ENCODE data around the gene HSPBAP1.

HSPBAP1 gene, protein sequence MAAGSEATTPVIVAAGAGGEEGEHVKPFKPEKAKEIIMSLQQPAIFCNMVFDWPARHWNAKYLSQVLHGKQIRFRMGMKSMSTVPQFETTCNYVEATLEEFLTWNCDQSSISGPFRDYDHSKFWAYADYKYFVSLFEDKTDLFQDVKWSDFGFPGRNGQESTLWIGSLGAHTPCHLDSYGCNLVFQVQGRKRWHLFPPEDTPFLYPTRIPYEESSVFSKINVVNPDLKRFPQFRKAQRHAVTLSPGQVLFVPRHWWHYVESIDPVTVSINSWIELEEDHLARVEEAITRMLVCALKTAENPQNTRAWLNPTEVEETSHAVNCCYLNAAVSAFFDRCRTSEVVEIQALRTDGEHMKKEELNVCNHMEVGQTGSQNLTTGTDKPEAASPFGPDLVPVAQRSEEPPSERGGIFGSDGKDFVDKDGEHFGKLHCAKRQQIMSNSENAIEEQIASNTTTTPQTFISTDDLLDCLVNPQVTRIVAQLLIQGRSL

DNA sequence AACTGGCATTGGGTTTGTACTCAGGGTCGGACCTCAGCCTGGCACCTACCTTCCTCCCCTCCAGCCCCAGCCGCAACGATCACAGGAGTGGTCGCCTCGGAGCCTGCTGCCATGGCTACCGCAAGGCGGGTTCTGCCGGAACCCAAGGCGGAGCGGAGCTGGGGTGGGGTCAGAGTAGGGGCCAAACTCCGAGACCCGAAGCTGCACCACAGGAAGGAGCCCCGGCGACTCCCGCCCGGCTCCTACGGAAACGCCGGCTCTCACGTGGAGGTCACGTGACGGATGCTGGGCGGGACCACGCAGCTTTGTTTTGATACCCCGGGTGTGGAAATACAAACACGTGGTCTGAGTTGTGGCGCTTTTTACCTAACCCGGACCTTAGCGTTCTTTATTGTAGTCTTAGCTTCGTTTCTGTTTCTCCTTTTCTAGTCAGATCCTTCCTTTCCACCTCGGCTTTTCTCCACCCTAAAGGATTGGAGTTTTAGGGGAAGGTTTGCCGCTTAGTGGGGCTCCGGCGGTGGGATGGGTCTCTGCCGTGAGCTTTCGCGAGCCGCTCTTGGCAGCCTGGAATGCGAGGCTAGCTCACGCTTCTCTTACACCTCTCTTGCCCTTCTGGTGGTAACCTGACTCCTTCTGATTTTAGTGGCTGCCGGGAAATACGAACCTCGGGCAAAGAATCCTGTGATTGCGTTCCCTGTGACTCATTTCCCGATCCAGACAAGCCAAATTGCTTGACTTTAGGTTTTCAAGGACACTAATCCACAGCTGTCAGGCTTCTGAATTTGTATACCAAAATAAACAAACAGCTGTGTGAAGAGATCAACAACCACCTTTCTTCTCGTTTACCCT is at the start of gene HSPBAP1:
TSS of gene HSPBAP1 (minus strand) at position 264 of the 849 bp plus-strand sequence. CDS start at position 113, 151 bp downstream.
- DNase-seq (ENCODE audit: low read depth): peak; percentile 83

DNA sequence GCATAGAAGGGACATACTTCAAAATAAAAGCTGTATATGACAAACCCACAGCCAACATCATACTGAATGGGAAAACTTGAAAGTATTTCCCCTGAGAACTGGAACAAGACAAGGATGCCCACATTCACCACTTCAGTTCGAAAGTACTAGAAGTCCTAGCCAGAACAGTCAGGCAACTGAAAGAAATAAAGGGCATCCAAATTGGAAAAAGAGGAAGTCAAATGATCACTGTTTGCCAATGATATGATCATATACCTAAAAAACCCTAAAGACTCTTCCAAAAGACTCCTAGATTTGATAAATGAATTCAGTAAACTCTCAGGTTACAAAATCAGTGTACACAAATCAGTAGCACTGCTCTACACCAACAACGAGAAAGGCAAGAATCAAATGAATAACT is 42.0 kb upstream of the HSPBAP1 start:
- DNase-seq (ENCODE audit: low read depth): no peak

DNA sequence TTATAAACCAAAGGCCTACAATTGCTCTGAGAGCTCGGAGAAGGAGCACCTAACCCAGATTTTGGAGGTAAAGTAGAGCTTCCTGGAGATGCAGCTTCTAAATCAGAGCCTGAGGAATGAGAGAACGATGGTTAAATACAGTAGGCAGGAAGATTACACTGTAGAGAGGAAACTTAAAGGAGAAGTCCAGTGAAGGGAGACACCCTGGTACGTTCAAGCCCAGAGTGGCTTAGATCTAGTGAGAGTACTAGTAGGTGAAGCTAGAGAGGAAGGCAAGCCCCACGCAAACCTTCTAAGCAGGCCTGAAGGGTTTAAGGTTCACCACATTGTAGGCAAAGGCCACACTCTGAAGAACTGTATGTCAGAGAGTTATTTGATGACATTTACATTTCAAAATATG is 34.6 kb upstream of the HSPBAP1 start:
- DNase-seq (ENCODE audit: low read depth): no peak

DNA sequence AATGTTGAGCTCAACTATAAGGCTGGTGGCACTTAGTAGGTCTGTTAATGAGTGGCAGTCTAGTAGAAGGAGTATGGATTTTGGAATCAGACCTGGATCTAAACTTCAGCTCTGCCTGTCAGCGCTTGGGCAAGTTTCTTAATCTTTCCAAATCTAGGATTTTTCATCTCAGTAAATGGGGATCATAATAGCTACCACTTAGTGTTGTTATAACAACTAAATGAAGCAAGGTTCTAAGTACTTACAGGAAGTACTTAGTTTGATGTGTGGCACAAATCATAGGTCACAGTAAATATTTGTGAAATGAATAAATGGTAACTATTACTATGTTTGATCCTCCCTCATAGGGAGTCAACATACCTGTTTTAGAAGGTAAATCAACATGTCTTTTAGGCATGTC is 32.6 kb upstream of the HSPBAP1 start:
- no peak for DNase-seq (ENCODE audit: low read depth)

DNA sequence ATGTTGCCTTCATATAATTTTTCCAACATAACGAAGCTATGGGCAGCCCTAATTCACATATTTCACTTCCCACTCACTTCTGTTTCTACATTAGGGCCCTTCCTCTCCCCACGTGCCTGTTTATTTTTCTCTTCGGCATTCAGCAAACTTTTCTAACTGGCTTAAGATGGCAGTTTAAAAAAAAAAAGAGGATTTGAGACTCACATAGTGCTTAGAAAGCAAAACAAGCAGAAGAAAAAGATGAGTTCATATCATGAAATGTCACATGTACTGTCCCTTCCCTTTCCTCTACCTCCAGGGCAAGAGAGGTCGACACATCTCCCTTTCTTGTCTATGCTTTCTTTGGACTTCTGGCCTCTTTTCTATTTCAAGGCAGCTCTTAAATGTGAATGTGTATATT is 31.8 kb upstream of the HSPBAP1 start:
- DNase-seq (ENCODE audit: low read depth): no peak

DNA sequence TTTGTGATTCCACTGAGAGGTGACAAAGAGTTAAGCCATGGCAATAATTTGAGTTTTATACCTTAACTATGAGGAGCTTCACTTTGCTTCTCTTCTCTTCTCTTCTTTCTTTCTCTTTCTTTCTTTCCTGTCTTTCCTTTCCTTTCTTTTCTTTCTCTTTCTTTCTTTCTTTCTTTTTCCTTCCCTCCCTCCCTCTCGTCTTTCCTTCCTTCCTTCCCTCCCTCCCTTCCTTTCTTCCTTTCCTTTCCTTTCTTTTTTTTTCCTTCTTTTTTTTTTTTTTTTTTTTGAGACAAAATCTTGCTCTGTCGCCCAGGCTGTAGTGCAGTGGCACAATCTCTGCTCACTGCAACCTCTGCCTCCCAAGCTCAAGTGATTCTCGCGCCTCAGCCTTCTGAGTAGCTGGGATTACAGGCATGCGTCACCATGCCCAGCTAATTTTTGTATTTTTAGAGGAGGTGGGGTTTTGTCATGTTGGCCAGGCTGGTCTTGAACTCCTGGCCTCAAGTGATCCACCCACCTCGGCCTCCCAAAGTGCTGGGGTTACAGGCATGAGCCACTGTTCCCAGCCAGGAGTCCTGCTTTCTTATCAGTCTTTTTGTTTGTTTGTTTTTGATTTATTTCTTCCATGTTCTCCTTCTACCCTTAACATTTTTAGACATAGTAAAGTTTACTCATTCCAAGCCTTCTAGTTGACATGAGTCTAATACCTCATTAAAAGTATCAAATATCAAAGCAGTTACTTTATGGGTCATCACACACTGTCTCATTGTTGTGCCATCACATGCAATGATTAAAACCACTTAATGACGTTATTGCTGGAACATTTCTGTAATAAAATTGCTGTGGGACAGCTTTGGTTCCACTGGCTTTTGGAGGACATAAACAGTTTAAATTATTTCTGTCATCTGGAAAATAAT is 31.1 kb upstream of the HSPBAP1 start:
- DNase-seq (ENCODE audit: low read depth): no peak

DNA sequence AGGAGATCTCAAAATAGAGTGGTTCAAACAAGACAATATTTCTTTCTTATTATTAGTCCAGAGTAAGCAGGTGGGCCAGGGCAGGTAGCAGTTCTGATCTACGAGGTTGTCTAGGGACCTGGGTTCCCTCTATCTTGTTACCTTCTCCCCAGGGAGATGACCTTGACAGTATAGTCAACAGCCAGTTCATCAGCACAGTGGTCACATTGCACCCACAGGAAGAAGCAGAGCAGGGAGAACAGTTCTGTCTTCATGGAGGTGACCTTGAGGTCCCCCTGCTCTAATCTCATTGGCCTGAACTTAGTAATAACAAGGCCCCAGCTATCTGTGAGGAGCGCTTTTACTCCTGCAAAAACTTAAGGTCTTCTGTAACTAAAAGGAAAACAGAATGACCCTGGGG is 23.0 kb upstream of the HSPBAP1 start:
- DNase-seq (ENCODE audit: low read depth): no peak

DNA sequence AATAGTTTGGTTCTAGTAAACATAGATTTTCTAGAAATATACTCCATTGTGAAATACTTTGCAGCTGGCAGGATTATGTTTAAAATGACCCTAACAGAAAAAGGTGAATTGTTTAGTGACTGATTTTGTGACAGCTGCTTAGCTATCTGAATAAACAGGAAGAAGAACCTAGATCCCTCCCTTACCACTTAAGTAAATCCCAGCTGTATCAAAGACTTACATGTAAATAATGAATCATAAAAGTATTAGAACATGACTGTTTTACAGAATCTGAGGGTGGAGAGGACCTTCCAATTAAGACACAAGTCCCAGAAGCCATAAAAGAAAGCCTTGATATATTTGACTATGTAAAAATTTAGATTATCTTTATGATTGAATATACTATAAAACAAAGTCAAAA is 17.1 kb upstream of the HSPBAP1 start:
- DNase-seq (ENCODE audit: low read depth): no peak

DNA sequence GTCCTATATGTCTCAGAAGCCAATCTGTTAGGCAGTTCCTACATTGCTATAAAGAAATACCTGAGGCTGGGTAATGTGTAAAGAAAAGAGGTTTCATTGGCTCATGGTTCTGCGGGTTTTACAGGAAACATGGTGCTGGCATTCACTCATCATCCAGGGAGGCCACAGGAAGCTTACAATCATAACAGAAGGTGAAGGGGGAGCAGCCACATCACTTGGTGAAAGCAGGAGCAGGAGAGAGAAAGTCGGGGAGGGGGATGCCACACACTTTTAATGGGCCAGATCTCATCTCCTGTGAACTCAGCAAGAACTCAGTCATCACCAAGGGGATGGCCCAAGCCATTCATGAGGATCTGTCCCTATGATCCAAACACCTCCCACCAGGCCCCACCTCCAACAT is 10.3 kb upstream of the HSPBAP1 start:
- DNase-seq (ENCODE audit: low read depth): no peak

DNA sequence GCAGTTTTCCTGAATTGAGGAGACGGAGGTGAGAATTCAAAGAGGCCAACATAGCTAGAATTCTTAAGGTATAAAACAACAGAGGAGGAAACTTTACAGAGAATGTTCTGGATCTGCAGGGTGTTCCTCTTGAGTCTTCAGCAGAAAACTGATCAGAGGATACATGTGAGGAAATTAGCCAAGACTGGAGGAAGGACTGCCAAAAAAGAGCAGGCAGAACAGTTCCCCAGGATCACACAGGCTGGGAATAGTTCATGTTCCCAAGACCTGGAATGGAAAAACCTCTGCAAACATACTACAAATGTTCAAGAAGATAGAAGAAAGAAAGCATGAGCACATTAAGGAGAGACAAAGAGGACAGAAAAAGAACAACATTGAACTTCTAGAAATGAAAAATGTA is 8.7 kb upstream of the HSPBAP1 start:
- DNase-seq (ENCODE audit: low read depth): no peak

DNA sequence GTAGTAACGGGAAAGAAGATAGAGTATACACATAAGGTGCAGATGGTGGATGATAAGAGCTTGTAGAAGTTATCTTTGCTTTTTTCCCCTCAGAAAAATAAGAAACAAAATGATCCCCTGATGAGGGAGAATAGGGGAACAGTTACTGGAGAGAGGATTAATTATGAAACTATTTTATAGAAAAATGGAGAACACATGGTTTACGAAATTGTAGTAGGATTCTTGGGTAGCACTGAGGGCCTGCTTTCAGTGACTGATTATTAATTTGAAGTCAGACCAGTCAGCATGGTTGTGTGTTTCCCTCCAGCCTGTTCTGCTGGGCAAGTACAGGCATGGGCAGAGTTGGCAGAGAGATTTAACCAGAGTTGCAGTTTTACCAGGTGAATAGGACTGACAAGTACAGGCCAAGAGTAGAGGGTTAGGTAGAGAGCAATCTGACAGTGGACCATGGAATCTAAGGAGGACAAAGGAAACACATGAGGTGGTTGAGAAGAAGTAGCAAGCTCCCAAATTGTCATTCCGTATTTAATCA is 7.1 kb upstream of the HSPBAP1 start:
- no peak for DNase-seq (ENCODE audit: low read depth)

DNA sequence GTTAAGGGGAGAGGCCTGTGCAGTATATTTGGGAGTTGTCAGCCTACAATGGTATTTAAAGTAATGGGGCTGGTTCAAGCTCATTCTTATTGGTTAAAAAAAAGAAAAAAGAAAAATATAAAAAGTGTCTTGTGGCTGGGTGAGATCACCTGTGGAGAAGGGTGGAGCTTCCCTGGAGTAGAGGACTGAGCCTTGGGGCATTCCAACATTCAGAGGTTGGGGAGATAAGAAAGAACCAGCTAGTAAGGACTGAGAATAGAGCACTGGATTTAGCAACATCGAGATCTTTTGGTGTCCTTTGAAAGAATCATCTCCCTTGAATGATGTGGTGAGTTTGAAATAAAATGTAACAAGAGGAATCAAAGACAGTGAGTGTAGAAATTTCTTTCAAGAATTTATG is 6.4 kb upstream of the HSPBAP1 start:
- no peak for DNase-seq (ENCODE audit: low read depth)

DNA sequence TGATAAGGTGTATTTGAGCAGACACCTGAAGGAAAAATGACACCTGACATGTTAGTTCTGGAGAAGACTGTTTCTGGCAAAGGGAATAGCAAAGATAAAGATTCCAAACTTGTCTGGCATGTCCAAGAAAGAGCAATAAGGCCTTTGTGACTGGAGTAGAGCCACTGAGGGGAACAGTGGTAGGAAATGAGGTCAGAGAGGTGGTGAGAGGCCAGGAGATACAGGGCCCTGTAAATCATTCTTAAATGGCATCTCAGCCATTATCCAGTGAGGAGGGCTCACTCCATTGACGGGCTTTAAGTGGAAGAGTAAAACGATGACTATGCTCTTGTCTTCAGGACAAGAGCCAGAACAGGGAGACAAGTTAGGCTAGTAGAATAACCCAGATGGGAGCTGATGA is 5.7 kb upstream of the HSPBAP1 start:
- no peak for DNase-seq (ENCODE audit: low read depth)

DNA sequence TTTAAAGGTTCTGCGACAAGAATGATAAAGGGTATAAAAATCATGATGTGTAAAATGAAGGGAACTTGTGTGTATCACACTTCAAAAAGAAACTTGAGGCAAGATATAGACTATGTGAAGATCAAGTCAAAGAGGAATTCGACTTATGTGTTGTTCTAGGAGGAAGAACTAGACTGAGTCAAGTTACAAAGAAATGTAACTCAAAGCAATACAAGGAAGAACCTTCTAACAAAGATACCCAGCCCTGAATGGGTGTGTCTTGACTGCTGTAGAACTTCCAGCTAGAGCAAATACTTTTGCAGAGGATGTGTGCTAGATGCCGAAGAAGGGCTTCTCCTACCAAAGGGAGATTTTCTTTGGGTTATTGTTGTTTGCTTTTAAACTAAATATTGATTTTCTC is 3.7 kb upstream of the HSPBAP1 start:
- no peak for DNase-seq (ENCODE audit: low read depth)

DNA sequence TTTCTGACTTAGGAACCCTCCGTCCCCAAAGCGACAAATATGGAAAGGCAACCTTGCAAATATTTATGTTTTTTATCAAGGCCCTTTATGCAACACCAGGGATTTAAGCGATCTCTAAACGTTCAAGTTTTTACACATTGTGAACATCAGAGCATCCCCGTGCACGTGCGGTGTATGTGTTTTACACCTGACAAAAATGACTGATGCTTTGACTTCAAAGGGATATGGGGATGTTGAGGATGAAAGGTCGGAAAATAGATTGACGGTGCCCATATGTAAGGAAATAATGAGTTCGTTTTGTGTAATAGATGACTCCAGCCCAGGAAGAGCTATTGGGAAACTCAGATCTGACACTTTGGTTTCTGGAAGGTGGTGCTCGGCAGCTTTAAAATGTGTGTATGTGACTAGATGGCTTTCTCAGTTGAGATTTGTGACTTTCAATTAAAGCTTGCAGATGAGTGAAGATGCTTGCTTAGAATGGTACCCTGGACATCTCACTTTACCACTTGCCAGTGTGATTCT is 2.1 kb upstream of the HSPBAP1 start:
- DNase-seq (ENCODE audit: low read depth): no peak

DNA sequence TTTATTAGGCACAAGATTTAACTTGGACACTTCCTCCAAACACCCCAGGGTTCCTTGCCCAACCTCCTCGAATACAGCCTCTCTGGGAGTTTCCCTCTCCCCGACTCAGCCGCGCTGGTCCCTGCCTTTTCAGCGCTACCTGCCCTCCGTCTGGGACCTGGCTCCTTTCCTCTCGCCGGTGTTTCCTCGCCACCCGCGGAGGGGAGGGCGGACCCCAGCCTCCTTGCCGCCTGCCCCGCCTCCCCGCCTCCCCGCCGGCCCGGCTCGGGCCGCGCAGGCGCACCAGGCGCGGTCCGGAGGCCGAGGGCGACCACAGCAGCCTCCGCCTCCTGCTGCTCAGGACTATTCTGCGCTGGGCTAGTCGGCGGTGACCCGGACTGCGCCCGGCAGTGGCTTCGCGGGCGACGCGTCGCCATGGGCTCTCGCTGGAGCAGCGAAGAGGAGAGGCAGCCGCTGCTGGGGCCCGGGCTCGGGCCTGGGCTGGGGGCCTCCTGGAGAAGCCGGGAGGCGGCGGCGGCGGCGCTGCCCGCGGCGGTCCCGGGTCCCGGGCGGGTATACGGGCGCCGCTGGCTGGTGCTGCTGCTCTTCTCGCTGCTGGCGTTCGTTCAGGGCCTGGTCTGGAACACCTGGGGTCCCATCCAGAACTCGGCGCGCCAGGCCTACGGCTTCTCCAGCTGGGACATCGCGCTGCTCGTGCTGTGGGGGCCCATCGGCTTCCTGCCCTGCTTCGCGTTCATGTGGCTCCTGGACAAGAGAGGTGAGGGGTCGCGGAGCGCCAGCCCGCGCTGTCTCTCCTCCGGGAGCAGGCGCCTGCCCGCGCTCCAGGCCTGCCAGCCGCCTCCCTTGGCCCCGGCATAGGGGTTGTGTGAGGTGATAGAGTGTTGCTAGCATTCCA is 1.4 kb upstream of the HSPBAP1 start, which contains the start of gene SLC49A4:
TSS of gene SLC49A4 (plus strand) at position 291 of the 895 bp plus-strand sequence. CDS start at position 415, 124 bp downstream.
- DNase-seq (ENCODE audit: low read depth): peak; percentile 56

DNA sequence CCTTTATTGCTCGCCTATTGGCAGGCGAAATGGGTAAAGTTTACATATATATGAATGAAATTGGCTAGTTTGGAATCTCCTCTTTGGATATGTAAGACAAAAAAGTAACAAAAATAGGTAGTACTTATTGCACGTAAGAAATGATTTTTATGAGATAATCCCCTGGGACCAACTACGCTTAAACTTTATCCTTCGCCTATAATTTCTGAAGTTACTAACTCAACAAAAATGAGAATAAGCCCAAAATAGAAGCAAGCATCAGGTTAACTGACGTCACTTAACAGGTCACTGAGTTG is 800 bp upstream of the HSPBAP1 start:
- DNase-seq (ENCODE audit: low read depth): no peak

DNA sequence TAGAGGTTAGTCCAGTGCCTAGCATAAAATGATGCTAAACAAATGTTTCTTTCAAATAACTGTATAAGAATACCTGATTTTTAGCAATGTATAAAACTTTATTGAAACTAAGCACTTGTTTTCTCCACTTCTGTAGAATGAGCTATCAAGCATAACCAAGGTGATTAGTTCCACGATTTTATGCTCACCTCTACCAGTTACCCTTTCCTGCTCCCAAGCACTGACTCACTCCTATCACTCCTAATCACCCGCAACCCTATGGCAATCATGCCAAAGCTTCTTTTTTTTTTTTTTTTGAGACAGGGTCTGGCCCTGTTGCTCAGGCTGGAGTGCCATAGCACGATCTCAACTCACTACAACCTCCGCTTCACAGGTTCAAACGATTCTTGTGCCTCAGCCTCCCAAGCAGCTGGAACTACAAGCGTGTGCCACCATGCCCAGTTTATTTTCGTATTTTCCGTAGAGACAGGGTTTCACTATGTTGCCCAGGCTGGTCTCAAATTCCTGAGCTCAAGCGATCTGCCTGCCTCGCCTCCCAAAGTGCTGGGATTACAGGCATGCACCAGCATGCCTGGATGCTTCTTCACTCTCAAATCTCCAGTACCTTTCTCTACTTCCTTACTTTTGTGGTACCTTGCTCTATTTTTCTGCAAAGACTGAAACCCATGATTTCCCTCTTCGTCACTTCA is 3.9 kb downstream of the HSPBAP1 start:
- DNase-seq (ENCODE audit: low read depth): no peak

DNA sequence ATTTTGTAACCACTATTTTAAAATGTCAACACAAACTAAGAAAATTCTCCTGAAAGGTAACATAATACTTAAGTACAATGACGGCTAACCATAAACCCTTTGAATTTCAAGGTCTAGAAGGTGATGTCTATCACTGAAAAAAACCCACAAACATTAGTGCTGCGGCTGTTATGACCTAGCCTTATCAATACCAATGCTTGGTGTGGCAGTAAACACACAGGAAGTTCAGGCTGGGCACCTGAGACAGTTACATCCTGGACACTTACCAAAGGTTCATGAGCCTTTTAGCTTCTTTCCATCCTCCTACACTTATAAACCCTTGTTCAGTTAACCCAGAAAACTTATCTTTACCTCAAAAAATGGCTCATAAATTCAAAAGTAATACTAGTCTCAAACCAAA is 5.8 kb downstream of the HSPBAP1 start:
- no peak for DNase-seq (ENCODE audit: low read depth)

DNA sequence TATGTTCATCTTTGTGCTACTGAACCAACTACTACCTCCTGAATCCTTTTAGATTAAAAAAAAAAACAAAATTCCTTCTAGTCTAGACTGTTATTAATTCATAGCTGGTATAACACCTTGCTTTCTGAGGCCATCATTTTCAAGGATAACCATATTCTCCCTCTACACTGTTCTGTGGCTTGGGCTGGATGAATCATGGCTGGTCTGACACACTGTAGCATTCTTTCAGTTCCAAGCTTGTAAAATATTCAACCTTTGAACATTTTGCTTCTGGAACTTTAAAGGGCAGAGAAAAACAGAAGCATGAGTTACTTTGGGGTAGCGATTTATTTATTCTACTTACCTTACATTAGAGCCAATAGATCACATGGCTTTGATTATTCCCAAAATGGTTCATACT is 7.6 kb downstream of the HSPBAP1 start:
- no peak for DNase-seq (ENCODE audit: low read depth)
